Stimulated activated CD8-positive, alpha-beta memory T cell treated with anti-CD3 and anti-CD28 coated beads, Interleukin-12 subunit alpha, Interleukin-12 subunit beta, amount 100 ng/mL, for 24 hours (primary cell): Measurements from ENCODE around the gene TCF15.

Experiments
- DNase-seq: peaks from one replicate; pipeline ENCODE4 v3.0.0-alpha.2; 2020; ENCODE audit errors: extremely low read depth

TCF15 gene

GRCh38 chr20:611047-611842 is 1.1 kb upstream of the TCF15 start:
- no peak for DNase-seq

- DNase-seq: no peak
These were observed 641 bp downstream of the TCF15 start for GRCh38 chr20:609371-609964.

- no peak for DNase-seq
These were observed 1.1 kb downstream of the TCF15 start for GRCh38 chr20:608970-609369.

- no peak for DNase-seq
These were observed 2.6 kb downstream of the TCF15 start for GRCh38 chr20:607476-607875.

GRCh38 chr20:605237-605636 is 4.9 kb downstream of the TCF15 start:
- no peak for DNase-seq

- no peak for DNase-seq
These were observed 6.9 kb downstream of the TCF15 start for GRCh38 chr20:603116-603640.

GRCh38 chr20:602111-602970 is 7.8 kb downstream of the TCF15 start:
- DNase-seq: no peak

- DNase-seq: no peak
These were observed 9.4 kb downstream of the TCF15 start for GRCh38 chr20:600736-601135.

- DNase-seq: no peak
These were observed 10.0 kb downstream of the TCF15 start for GRCh38 chr20:600141-600540.

- no peak for DNase-seq
These were observed 11.8 kb downstream of the TCF15 start for GRCh38 chr20:598133-598850.

- DNase-seq: no peak
These were observed 12.5 kb downstream of the TCF15 start for GRCh38 chr20:597560-597959.

GRCh38 chr20:595330-596308 is 14.5 kb downstream of the TCF15 start:
- no peak for DNase-seq

- no peak for DNase-seq
These were observed 17.6 kb downstream of the TCF15 start for GRCh38 chr20:592506-592905.

- no peak for DNase-seq
These were observed 18.2 kb downstream of the TCF15 start for GRCh38 chr20:591941-592340.

GRCh38 chr20:588932-589672 is 21.0 kb downstream of the TCF15 start:
- DNase-seq: no peak

- no peak for DNase-seq
These were observed 21.6 kb downstream of the TCF15 start for GRCh38 chr20:588476-588875.

- no peak for DNase-seq
These were observed 25.2 kb downstream of the TCF15 start for GRCh38 chr20:584971-585301.

- no peak for DNase-seq
These were observed 25.7 kb downstream of the TCF15 start for GRCh38 chr20:584161-584970.

- DNase-seq: no peak
These were observed 27.9 kb downstream of the TCF15 start for GRCh38 chr20:582204-582603.
